Nephron progenitor cell (in vitro differentiated cells): ENCODE results near the gene SIKE1.
A peak's percentile ranks its signal among the peaks of the same experiment; 100 is the strongest.
"Not testable (repeated sequence)": the region's sequence is repeated elsewhere in the genome, so short reads cannot be mapped to it uniquely, and the experiment has no call there.

ENCODE experiments used
- DNase-seq: peaks from one replicate; pipeline ENCODE4 v3.0.0; 2021
- H3K27ac Mint-ChIP-seq: 2 replicates; pipeline ENCODE4 v1.8.0; 2021; ENCODE audit warnings: mild to moderate bottlenecking, moderate library complexity, mixed read lengths
- H3K27me3 Mint-ChIP-seq: 2 replicates; pipeline ENCODE4 v1.8.0; 2021; ENCODE audit warnings: mild to moderate bottlenecking, low read depth, mixed read lengths; ENCODE audit not compliant: poor library complexity
- H3K36me3 Mint-ChIP-seq: 2 replicates; pipeline ENCODE4 v1.8.0; 2021; ENCODE audit warnings: low read depth, mixed read lengths
- H3K4me1 Mint-ChIP-seq: 2 replicates; pipeline ENCODE4 v1.8.0; 2021; ENCODE audit warnings: mixed read lengths
- H3K4me3 Mint-ChIP-seq: 2 replicates; pipeline ENCODE4 v1.8.0; 2021; ENCODE audit warnings: mild to moderate bottlenecking, moderate library complexity, mixed read lengths
- H3K9me3 Mint-ChIP-seq: 2 replicates; pipeline ENCODE4 v1.8.0; 2021; ENCODE audit warnings: mild to moderate bottlenecking, moderate library complexity, mixed read lengths
- TF ChIP-seq, protein P1 (sequence below): fragments of 200-600 bp; sonication (generic); IDR thresholded peaks from 2 replicates; pipeline ENCODE4 v1.5.0; 2021; ENCODE audit warnings: antibody characterized with exemption

Gene SIKE1

DNA sequence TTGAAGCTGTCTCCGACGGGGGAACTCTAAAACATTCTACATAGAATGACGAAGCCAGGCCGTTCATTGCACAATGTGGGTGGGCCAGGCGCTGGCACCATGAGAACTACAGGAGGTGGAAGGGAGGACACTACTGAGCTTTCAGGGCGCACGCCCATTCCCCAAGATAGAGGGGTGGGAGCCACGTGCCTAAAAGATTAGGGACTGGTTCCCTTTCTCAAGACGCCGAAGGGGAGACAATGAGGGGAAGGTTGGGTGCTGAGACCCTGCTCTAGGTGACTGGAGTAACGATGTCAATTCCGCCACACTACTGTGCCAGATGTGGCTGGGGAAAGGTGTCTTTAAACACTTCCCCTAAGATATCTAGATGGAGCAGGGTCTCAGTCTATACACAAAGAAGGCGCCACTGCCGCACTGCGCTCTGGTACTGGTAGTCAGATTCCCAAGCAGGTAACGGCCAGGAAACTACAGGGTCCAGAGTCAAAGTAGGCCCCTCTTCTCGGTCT is 23.5 kb downstream of the SIKE1 start:
- Mint-ChIP-seq H3K27me3 (peaks cover 7% of the 10 kb centered on the region), H3K4me3 (peak overlapping the region; percentile 96), H3K9me3 (peaks cover 12% of the 10 kb centered on the region), H3K4me1 (peaks cover 47% of the 10 kb centered on the region), H3K36me3 (peaks cover 7% of the 10 kb centered on the region), H3K27ac (peak overlapping the region; percentile 99)
- TF ChIP-seq, protein P1, sequence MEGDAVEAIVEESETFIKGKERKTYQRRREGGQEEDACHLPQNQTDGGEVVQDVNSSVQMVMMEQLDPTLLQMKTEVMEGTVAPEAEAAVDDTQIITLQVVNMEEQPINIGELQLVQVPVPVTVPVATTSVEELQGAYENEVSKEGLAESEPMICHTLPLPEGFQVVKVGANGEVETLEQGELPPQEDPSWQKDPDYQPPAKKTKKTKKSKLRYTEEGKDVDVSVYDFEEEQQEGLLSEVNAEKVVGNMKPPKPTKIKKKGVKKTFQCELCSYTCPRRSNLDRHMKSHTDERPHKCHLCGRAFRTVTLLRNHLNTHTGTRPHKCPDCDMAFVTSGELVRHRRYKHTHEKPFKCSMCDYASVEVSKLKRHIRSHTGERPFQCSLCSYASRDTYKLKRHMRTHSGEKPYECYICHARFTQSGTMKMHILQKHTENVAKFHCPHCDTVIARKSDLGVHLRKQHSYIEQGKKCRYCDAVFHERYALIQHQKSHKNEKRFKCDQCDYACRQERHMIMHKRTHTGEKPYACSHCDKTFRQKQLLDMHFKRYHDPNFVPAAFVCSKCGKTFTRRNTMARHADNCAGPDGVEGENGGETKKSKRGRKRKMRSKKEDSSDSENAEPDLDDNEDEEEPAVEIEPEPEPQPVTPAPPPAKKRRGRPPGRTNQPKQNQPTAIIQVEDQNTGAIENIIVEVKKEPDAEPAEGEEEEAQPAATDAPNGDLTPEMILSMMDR = no peak
- peak; percentile 45 for DNase-seq

DNA sequence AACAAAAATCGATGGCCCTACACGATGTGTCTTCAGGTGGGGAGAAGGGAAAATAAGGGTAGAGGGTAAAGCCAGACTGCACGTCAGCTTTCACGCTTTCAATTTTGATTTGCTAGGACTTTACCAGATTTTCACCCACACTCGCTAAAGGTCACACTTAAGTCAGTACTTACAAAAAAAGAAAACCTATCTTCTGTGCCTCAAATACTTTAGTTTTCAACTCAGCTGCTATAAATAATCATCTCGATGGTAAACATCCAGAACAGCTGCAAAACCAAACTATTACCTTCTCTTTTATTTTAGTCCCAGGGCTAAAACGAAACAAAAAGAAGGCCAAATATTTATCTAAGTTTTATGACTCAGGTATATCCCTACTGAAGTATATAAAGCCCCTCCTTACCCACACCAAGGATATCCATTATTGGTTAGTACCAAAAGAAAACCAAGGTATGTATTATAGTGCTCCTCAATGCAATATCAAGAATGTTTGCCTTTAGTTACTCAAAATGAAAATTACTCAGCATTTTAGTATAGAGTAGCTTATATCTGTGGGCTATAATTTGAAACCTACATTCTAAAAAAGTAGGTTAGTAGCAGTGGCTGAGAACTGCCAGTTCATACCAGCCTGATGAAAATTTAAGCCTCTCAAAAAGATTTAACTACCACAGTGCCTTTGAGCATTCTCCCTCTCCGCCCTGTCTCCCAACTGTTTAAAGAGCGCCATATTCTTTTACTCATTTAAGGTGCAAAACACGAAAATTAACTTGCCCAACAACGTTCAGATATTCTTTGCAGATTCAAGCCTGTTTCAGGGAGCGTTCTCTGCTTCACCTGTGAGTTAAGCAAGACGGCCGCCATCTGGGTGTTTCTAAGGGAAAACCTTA is 24.2 kb downstream of the SIKE1 start:
- peaks cover 7% of the 10 kb centered on the region for H3K36me3 Mint-ChIP-seq
- TF ChIP-seq, protein P1 = no peak
- no peak for DNase-seq
- peak overlapping the region; percentile 96 for H3K4me3 Mint-ChIP-seq
- peaks cover 55% of the 10 kb centered on the region for H3K4me1 Mint-ChIP-seq
- H3K9me3 Mint-ChIP-seq = peaks cover 12% of the 10 kb centered on the region
- H3K27me3 Mint-ChIP-seq = peaks cover 7% of the 10 kb centered on the region
- H3K27ac Mint-ChIP-seq = peak overlapping the region; percentile 99

DNA sequence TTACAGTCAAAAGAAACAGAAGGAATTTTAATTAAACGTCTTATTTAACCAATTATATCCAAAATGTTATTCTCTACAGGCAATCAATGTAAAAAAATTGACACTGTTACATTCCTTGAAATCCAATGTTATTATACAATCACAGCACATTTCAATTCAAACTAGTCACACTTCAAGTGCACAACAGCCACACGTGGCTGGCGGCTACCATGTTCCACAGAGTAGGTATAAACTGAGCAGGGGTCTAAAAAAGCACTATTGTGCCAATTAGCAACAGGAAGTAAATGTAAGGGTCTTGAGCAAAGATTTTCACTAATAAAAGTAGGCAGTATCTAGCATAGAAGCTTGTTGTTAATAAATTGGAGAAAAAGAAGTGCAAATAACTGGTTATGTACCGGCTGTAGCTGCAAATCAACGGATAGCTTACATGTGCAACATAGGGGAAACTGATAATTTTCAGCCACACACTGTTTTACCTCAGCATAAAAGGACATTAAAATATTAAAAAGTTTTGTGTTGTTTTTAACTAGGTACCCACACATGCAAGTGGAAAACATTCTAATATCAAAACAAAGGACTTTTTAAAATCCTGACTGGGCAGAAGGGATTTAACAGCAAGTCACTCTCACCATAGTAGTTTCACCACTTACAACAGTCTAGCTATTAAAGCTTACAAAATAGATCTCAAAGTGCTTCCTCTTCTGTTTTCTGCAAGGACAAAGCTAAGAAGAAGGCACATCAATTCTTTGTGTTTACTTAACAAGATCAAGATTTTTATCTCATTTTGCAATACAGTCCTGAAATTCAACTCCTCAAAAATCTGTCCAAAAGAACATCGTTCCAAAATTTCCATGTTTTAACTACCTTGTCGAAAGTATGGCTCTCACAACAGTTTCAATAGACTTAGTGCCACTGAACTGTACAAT is 25.2 kb downstream of the SIKE1 start:
- Mint-ChIP-seq H3K27me3 (peaks cover 3% of the 10 kb centered on the region), H3K4me1 (peaks cover 64% of the 10 kb centered on the region), H3K36me3 (peaks cover 7% of the 10 kb centered on the region), H3K4me3 (peak overlapping the region; percentile 96), H3K27ac (peak overlapping the region; percentile 36), H3K9me3 (peaks cover 12% of the 10 kb centered on the region)
- TF ChIP-seq, protein P1 = no peak
- DNase-seq = no peak

DNA sequence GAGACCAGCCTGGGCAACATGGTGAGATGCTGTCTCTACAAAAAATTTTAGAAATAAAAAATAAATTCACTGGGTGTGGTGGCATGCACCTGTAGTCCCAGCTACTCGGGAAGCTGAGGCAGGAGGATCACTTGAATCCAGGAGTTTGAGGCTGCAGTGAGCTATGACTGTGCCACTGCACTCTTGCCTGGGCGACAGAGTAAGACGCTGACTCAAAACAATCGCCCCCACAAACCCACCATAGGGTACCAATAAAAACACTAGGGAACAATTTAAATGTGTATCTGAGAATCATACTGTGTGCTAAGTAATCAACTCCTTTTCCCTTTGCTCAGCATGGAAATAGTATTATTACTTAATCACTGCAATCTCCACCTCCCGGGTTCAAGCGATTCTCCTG is 26.8 kb downstream of the SIKE1 start:
- peaks cover 68% of the 10 kb centered on the region for H3K4me1 Mint-ChIP-seq
- H3K9me3 Mint-ChIP-seq, DNase-seq, H3K27ac Mint-ChIP-seq, H3K4me3 Mint-ChIP-seq, H3K27me3 Mint-ChIP-seq: not testable (repeated sequence)
- peaks cover 20% of the 10 kb centered on the region for H3K36me3 Mint-ChIP-seq

DNA sequence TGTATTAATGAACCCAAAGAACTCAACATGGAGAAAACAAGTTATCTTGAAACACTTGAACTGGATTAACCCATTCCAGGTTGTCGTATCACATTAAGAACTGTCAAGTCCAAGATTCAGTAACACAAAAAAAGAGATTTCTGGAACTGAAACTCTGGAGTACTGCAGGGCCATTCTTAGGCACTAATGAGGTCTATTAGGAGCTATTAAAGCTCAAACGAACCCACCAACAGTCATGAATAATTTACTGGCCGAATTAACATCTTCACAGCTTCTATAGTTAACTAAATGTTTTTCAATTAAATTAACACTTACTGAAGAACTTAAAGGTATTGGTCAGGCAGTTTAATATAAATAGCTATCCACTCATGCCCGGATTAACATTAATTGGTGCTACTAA is 27.3 kb downstream of the SIKE1 start:
- no peak overlapping the region for H3K27ac Mint-ChIP-seq
- DNase-seq = no peak
- H3K4me1 Mint-ChIP-seq = peaks cover 64% of the 10 kb centered on the region
- TF ChIP-seq, protein P1 = no peak
- no peak overlapping the region for H3K4me3 Mint-ChIP-seq
- H3K27me3 Mint-ChIP-seq = no peaks in the 10 kb centered on the region
- H3K36me3 Mint-ChIP-seq = peaks cover 20% of the 10 kb centered on the region
- peaks cover 2% of the 10 kb centered on the region for H3K9me3 Mint-ChIP-seq

DNA sequence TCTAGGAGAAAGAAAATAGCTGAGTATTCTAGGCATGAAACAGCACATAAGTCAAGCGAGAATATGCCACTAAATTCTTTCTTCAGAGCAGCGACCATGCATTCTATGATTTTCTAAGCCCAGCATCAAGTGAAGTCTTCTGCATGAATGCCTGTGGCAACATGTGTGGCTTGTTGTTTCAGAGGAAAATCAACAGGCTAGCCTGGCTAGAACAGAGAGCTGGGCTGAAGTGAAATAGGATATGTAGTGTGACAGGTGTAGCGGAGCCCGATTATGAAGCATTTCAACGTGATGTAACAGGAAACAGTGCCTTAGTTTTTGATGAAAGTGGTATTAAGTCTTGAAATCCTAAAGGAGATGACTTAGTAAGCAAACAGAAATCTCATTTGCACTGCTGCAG is 29.7 kb downstream of the SIKE1 start:
- Mint-ChIP-seq H3K4me1 (peaks cover 49% of the 10 kb centered on the region), H3K36me3 (peaks cover 38% of the 10 kb centered on the region), H3K27ac (no peak overlapping the region), H3K4me3 (peak overlapping the region; percentile 11), H3K9me3 (no peaks in the 10 kb centered on the region), H3K27me3 (no peaks in the 10 kb centered on the region)
- DNase-seq = no peak
- TF ChIP-seq, protein P1 = no peak
